ENCODE measurements around the gene CNBD2. TPM values are rescaled to one million over a fixed set of nuclear protein-coding genes. Genes with fewer than 3 reads are reported as not detected.

Gene CNBD2
- polyA plus RNA-seq, 3 donors, result 8.0 to 11.3 (median 9.3) TPM

DNA sequence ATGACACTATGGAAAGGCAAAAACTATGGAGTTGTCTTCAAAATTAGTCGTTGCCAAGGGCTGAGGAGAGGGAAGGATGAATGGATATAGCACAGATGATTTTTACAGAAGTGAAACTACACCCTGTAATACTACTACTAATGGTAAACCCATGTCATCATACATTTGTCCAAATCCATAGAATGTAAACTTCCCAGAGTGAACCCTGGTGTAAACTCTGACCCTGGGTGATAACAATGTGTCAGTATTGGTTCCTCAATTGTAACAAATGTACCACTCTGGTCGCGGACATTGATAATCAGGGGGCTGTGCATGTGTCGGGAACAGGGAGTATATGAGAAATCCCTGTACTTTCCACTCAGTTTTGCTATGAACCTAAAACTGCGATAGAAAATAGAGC lies 72.2 kb downstream of the CNBD2 start:
- H3K27me3 ChIP-seq (ENCODE audit: control insufficient read depth in 2 of 2, insufficient read depth in 2 of 2, low read length in 2 of 2), result no peaks in the 10 kb centered on the region
- Mint-ChIP-seq H3K4me1 (peaks cover 14% of the 10 kb centered on the region), H3K36me3 (peaks cover 3 to 10% of the 10 kb centered on the region in 2 donors), H3K9me3 (no peaks in the 10 kb centered on the region), H3K27ac (no peak overlapping the region), H3K27me3 (ENCODE audit: low read depth in 3 of 3) (peaks cover 0 to 2% (median 2%) of the 10 kb centered on the region in 3 donors), H3K4me3 (no peak overlapping the region)
- whole genome bisulfite sequencing (ENCODE audit: insufficient coverage), result 93% methylated on average over 3 of the region's 5 CpGs
- H3K27ac ChIP-seq (ENCODE audit: low read depth in 1 of 2, low read length in 2 of 2), result no peak overlapping the region
- DNase-seq, result peak; percentile 29 to 62 (median 54)
- H3K4me3 ChIP-seq (replicated peaks in 1 of 3; ENCODE audit: low read depth in 2 of 3, low read length in 3 of 3), result no peak overlapping the region
- intact Hi-C loops (cut with micrococcal nuclease), result no loop called here
- H2AFZ ChIP-seq (ENCODE audit: insufficient read depth, low read depth, low read length, poor library complexity, severe bottlenecking), result no peak overlapping the region
- H4K20me1 ChIP-seq (ENCODE audit: insufficient read depth, low read length), result peaks cover 24% of the 10 kb centered on the region
- peaks cover 0 to 7% of the 10 kb centered on the region in 2 donors for H3K4me1 ChIP-seq (ENCODE audit: control insufficient read depth in 1 of 2, insufficient read depth in 2 of 2, low read length in 2 of 2)
- H3K4me2 ChIP-seq (replicated peaks; ENCODE audit: extremely low read depth, low read length, poor library complexity, severe bottlenecking), result no peak overlapping the region
- TF ChIP-seq, protein P1, sequence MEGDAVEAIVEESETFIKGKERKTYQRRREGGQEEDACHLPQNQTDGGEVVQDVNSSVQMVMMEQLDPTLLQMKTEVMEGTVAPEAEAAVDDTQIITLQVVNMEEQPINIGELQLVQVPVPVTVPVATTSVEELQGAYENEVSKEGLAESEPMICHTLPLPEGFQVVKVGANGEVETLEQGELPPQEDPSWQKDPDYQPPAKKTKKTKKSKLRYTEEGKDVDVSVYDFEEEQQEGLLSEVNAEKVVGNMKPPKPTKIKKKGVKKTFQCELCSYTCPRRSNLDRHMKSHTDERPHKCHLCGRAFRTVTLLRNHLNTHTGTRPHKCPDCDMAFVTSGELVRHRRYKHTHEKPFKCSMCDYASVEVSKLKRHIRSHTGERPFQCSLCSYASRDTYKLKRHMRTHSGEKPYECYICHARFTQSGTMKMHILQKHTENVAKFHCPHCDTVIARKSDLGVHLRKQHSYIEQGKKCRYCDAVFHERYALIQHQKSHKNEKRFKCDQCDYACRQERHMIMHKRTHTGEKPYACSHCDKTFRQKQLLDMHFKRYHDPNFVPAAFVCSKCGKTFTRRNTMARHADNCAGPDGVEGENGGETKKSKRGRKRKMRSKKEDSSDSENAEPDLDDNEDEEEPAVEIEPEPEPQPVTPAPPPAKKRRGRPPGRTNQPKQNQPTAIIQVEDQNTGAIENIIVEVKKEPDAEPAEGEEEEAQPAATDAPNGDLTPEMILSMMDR (IDR thresholded peaks at IDR 0.05), result no peak
- no peak overlapping the region for H3K9ac ChIP-seq (ENCODE audit: insufficient read depth, low read length, poor library complexity, severe bottlenecking)
- no peaks in the 10 kb centered on the region for H3K9me3 ChIP-seq (replicated peaks in 1 of 2; ENCODE audit: control insufficient read depth in 1 of 2, insufficient read depth in 1 of 2, low read length in 2 of 2)
- H3K79me2 ChIP-seq (ENCODE audit: insufficient read depth, low read length), result no peaks in the 10 kb centered on the region
- H3K36me3 ChIP-seq (replicated peaks in 1 of 2; ENCODE audit: control insufficient read depth in 1 of 2, insufficient read depth in 2 of 2, low read length in 2 of 2), result peaks cover 0 to 5% of the 10 kb centered on the region in 2 donors

DNA sequence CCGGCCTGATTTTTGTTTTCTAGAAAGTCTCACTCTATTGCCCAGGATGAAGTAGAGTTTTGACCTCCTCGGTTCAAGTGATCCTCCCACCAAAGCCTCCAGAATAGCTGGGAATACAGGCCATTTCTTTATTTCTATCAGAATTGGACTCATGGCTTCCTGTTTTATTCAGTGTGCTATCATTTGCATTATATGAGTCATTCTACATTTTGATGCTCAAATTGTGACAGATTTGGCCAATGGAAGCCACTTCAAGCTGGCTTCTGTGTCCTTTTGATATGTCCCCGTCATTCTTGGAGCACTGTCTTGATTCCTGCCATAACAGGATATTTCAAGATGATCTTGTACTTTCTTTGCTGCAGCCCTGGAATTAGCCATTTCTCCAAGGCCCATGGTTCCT lies 75.1 kb downstream of the CNBD2 start:
- Histone ChIP-seq H3K4me1 (ENCODE audit: control insufficient read depth in 1 of 2, insufficient read depth in 2 of 2, low read length in 2 of 2) (peaks cover under 1 to 9% of the 10 kb centered on the region in 2 donors), H2AFZ (ENCODE audit: insufficient read depth, low read depth, low read length, poor library complexity, severe bottlenecking) (no peak overlapping the region), H3K27me3 (ENCODE audit: control insufficient read depth in 2 of 2, insufficient read depth in 2 of 2, low read length in 2 of 2) (no peaks in the 10 kb centered on the region), H3K79me2 (ENCODE audit: insufficient read depth, low read length) (peaks cover 21% of the 10 kb centered on the region), H3K9ac (ENCODE audit: insufficient read depth, low read length, poor library complexity, severe bottlenecking) (no peak overlapping the region), H3K36me3 (replicated peaks in 1 of 2; ENCODE audit: control insufficient read depth in 1 of 2, insufficient read depth in 2 of 2, low read length in 2 of 2) (peaks cover 0 to 10% of the 10 kb centered on the region in 2 donors), H3K9me3 (replicated peaks in 1 of 2; ENCODE audit: control insufficient read depth in 1 of 2, insufficient read depth in 1 of 2, low read length in 2 of 2) (no peaks in the 10 kb centered on the region), H3K27ac (ENCODE audit: low read depth in 1 of 2, low read length in 2 of 2) (peak overlapping the region in 1 of 2 donors; percentile 22), H3K4me2 (replicated peaks; ENCODE audit: extremely low read depth, low read length, poor library complexity, severe bottlenecking) (no peak overlapping the region), H3K4me3 (replicated peaks in 1 of 3; ENCODE audit: low read depth in 2 of 3, low read length in 3 of 3) (no peak overlapping the region), H4K20me1 (ENCODE audit: insufficient read depth, low read length) (peaks cover 49% of the 10 kb centered on the region)
- intact Hi-C loops (cut with micrococcal nuclease), result no loop called here
- no peaks in the 10 kb centered on the region for H3K9me3 Mint-ChIP-seq
- DNase-seq, result peak in 2 of 3 donors; percentile 18 to 34
- WGBS (ENCODE audit: insufficient coverage), result 100% methylated on average over 1 of the region's 3 CpGs
- peaks cover 30% of the 10 kb centered on the region for H3K4me1 Mint-ChIP-seq
- no peak overlapping the region for H3K4me3 Mint-ChIP-seq
- TF ChIP-seq, protein P1 (IDR thresholded peaks at IDR 0.05), result no peak
- H3K27me3 Mint-ChIP-seq (ENCODE audit: low read depth in 3 of 3), result peaks cover 0 to 2% (median 2%) of the 10 kb centered on the region in 3 donors
- peaks cover 3 to 25% of the 10 kb centered on the region in 2 donors for H3K36me3 Mint-ChIP-seq
- H3K27ac Mint-ChIP-seq, result peak overlapping the region in 5 of 7 donors; percentile 23 to 67 (median 41)

Data from CD14-positive monocyte (primary cell).